GM19099 (cell line): Measurements from ENCODE around the gene FAM229B.

Experiments used
- POLR2A ChIP-seq: IDR thresholded peaks from 3 replicates; pipeline ENCODE4 v1.6.1; 2011; ENCODE audit warnings: low read depth; ENCODE audit not compliant: insufficient read length; ENCODE audit errors: extremely low read depth

Gene FAM229B

DNA sequence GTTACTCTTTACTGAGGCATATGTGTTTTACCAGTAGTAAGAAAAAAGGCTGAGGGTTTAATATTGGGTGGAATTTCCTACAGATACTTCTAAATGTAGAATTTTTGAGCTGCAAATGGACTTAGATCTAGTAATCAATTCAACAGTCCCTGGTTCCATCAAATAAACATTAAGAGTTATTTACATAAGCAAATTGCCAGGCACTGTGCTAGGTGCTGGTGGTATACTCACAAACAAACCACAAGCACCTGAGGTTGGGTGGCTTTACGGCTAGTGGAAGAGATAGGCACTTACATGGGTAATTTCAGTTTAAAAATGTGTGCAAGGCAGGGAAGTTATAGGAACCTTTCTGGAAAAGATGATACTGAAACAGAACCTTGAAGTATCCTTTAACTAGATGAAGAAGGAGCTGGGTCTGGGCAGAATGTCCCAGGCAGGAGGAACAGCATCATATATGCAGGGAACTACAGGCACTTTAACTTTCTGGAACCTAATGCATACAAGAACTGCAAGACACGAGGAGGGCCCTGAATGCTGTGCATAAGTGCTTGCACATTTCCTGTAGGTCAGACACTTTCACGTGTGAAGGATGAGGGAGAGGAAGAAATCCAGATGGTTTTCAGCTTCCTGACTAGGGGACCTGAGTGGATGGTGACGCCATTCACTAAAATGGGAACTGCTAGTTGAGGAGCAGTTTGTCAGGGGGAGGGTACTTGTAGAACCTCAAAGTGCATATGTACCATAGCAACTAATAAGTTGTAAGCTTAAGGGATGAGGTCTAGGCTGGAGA, 29.0 kb upstream of the FAM229B start:
- no peak for TF ChIP-seq POLR2A

DNA sequence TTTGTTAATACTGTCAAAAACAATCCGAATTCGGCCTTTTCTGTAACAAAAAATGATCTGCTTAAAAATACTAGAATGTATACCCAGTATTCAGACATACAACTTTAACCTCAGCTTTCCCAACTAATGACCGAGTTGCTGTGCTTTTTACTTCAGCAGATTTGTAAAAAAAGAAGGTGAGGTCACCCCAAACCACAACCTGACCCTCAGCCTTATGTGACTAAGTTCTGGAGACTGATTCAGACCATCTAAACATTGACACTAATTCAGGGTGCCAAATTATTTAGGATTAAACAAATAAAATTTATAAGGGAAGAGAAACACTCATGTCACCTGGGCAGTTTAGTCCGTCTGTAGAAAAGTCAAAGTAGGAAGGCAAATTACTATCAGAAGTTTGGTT, 25.8 kb upstream of the FAM229B start:
- TF ChIP-seq POLR2A, result no peak

DNA sequence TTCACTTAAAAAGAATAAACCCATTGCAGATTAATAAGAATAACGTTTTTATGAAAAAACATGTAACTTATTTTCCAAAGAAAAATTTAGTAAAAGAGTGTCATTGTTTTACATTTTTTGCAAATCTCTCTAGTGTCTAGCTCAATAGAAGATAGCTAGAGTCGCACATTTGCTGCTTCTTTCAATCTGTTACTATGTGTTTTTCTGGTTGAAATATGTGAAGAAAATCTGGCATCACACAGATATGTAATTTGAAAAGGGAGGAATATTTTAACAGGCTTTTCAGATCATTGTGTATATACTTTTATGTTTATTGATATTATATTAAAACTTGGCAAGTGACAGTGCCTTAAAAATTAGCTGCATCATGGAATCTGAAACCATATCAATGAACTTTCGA, 24.4 kb upstream of the FAM229B start:
- TF ChIP-seq POLR2A, result no peak

DNA sequence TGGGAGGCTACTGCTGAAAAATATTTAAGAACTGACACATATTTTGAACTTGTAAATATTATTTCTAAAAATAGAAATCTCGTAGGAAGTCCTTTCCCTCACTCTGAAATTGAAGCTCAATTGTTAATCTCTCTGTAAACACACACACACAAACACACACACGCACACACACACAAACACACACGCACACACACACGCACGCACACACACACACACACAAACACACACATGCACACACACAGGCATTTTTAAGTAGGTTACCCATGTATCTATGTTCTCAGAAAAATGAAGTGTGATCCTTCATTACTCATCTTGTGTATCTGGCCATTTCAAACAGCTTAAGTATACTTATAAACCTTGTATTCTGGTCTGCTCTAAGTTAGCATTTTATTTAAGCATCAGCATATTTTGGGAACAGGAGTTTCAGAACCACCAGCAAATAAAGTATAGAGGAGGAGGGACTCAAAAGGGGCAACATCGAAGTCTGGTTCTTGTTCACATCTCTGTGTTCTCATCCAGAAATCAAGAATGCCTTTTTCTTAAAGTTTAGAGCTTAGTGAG, 21.9 kb upstream of the FAM229B start:
- TF ChIP-seq POLR2A, result no peak

DNA sequence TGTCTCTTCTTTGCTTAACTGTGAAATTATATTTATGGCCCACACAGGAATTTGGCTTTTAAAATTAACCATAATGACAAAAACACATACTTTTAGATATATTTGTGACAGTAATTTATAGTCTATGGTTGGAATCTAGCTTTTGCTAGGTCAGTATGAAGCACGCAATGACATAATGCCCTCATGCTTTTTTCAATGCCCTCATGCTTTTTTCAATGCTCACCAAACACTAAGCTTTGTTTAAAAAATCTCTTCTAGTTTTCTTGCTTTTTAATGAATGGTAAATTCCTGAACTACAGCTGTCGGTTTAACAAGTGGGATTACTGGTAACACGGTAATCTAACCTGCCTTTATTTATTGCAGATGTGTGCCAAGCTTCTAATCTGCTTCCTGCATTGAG, 20.8 kb upstream of the FAM229B start:
- TF ChIP-seq POLR2A, result no peak

DNA sequence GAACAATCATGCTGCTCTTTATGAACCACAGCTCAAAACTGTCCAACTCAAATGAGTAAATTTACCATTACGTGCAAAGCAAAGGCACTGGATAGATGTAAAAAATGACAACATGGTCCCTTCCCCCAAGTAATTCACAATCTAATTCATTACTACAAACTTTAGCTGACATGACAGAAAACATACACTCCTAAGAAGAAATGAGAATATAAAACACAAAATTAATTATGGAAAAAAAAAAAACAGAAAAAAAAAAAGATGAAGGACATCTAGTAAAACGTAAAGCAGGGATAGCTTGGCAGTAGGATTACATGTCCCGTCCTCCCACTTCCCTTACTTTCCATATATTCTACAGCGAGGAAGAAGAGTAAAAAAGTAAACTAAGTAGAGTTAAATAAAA, 5.8 kb upstream of the FAM229B start:
- TF ChIP-seq POLR2A, result no peak

DNA sequence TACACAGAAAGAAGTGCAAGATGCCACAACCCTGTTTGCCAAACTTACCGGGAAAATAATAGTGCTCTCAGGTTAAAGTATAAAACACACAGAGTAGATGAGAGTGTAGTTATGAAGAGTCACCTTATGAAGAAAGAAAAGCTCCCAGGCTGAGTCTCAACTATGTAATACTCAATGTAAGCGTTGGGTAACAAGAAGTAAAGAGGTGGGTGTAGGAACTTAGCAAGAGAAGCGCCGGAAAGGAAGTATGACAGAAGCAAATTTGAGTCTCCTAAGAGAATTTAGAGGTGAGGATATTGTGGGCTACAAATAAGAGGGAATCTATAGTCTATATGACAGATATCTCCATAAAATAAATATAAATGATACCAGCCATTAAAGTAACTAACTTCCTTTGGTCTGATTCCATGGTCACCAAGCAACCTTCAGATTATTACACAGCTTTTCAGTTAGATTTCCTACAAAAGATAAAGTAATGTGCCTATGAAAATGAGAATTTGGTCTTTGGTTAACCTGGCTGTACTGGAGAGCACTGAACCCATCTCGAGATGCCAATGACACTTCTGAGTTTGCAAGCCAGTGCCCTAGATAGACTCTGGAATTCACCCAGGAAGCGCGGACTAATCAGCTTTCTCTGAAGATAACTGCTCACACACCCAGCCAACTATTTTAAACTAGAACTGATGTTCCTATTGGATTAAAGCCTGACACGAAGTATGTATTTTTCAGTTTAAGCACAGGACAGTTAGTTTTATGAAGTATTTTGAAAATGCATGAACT, 1.9 kb upstream of the FAM229B start:
- no peak for TF ChIP-seq POLR2A

DNA sequence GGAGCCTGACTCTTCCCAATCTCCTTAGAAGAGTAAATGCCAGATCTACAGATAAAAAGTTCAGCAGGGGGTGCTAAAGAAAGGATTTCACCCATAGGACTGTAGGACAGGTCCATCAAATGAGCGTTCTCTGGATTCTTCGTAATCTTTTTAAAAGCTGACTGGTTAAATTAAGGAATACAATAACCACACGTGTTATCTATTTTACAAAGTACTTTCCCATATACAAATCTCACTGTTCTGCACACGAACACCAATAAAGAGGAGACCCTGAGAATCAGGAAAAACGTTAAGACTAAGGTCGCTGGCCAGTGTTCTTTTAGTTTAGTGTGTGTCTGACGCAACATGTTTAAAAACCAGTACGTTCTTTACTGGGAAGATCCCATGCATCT, 651 bp upstream of the FAM229B start:
- TF ChIP-seq POLR2A, result no peak

DNA sequence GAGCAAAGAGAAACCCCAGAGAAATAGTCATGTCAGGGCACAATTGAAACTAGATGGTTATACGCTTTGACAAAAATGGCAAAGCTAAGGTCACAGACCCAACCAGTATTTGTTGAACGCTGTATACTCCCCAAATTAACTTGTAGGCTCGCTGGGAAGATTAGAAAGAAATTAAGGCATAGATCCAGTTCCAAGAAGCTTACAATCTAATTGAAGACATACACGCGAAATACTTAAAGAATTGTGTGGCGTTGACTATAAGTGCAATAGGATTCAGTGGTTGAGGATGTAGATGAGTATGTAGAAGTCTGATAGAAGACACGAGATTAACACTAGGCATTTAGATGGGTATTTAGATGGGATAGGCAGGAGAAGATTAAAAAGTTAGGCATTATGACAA, 525 bp downstream of the FAM229B start:
- no peak for TF ChIP-seq POLR2A

DNA sequence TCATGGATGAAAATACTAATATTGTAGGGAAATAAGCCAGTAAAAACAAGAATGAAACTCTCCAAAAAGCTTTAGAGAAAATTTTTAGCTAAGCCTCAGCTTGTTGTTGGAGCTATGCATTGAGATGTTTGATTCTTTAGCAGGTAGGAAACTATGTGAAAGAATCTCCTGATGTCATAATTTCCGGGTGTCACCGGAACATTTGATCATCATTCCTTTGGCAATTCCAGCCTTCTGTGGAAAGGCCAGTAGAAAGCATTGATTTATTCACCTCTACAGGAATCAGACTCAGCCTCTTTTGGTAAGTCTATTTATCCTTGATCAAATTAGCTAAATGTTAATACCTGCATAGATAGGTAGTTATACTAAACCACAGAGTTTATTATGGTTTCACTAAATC, 9.5 kb downstream of the FAM229B start:
- TF ChIP-seq POLR2A, result no peak

DNA sequence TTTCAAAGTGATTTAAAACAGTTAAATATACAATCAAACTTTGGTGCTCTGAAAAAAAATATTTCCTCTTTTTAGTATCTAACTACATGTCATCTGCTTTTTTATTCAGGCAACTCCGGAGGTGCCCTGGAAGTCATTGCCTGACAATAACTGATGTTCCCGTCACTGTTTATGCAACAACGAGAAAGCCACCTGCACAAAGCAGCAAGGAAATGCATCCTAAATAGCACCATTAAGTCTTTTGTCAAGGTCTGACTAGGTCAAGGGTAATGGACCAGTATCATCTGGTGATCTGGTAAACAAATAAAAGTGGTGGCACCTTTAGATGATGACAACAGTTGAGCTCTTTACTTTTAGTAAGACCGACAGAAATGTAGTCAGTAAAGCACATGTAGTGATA, 13.2 kb downstream of the FAM229B start:
- TF ChIP-seq POLR2A, result no peak

DNA sequence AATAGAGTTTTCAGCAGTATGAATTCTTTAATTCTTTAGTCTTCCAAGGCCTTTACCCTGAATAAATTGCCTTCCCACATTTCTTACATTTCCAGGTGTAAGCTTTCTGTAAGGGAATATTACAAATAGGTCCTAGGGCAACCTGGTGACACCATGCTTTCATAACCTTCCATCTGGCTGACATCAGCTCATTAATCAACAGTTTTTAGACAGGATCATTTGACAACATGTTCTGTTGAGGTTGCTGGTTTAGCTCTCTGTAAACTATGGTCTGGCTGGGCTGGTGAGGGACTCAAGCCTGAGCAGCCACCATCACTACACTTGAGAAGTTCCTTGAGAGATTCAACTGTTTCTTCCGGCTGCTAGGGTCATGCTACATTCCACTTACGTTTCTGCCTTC, 19.2 kb downstream of the FAM229B start:
- no peak for TF ChIP-seq POLR2A

DNA sequence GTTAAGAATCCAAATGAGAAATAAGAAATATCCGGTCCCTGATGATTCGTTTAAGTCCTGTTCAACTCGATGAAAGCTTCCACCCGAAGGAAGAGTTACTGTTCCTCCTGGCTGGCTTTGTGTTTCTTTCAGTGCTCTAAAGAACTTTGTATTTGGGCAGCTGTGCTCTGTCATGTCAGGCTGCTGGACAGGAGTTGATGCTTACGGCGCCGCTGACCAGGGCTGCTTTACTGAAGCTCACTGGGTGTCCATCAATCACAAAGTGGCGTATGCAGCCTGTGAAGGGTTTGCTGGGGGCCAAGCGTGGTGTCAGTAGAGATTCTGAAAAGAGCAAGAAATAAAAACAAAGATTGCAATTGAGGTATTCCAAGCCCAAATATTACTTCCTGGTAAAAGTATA, 21.9 kb downstream of the FAM229B start:
- no peak for TF ChIP-seq POLR2A

DNA sequence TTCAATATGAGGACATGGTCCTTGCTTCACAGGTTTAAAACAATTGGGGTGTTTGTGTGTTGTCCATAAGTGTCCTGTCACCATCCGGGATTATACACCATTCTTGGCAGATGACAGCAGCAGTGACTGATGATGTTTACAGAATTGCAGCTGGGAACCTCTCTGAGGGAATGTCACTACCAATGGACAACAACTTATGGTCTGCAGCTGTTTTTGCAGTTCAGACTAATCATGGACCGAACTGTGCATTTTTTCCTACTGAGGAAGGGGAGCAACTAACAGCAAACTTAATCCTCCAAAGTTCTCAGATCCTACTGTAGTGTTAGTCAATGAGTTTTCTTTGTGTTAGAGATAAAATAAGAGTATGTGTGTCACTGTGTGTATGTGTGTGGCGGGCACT, 26.0 kb downstream of the FAM229B start:
- TF ChIP-seq POLR2A, result no peak

DNA sequence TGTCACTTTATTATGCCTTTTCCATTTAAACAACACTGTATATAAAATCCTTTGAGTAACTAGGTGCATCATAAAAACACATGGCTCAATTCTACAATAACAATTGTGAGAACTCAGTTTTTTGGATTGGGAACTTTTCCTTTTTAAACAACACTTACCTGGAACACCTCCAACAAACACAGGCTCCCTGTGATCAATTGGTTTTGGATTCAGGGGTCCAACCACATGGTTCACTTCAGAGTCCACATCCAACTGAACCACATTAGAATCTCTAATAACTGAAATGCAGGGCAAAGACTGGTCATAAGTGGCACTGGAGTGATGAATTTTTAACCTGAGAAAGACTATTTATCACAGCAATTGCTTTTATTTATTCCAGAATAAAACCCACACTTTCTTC, 26.5 kb downstream of the FAM229B start:
- no peak for TF ChIP-seq POLR2A
